Kidney epithelial cell (primary cell): ENCODE measurements around the gene SYNDIG1. TPM values are rescaled to one million over a fixed set of nuclear protein-coding genes. Genes with fewer than 3 reads are reported as not detected.
"Not testable (repeated sequence)": the region's sequence is repeated elsewhere in the genome, so short reads cannot be mapped to it uniquely, and the experiment has no call there.

Experiments used
- DNase-seq: peaks from one replicate; pipeline ENCODE4 v3.0.0-alpha.2; 2010; ENCODE audit warnings: low read depth
- H3K27me3 ChIP-seq: 2 replicates; pipeline ENCODE4 v1.6.0; 2011; ENCODE audit warnings: low read length; ENCODE audit not compliant: control insufficient read depth, insufficient read depth
- H3K36me3 ChIP-seq: 2 replicates; pipeline ENCODE4 v1.5.1; 2011; ENCODE audit warnings: low read length; ENCODE audit not compliant: control insufficient read depth, insufficient read depth
- H3K4me3 ChIP-seq: 2 replicates; pipeline ENCODE4 v1.5.1; 2011; ENCODE audit warnings: low read depth, mild to moderate bottlenecking, control low read depth, low read length
- CTCF ChIP-seq: IDR thresholded peaks from 2 replicates; pipeline ENCODE4 v1.5.1; 2011; ENCODE audit warnings: mild to moderate bottlenecking, moderate library complexity, low read length, control low read depth, inconsistent platforms; ENCODE audit not compliant: insufficient read depth, poor library complexity, severe bottlenecking
- total RNA-seq: library from RNA; depleted of rRNA; stranded (reverse); fragments of >200 nt; gene quantifications from 2 replicates; pipeline ENCODE4 v1.2.3, GENCODE V29; 2015

SYNDIG1 gene
- total RNA-seq, 1 donor from 2014 or later, result 0.67 TPM

DNA sequence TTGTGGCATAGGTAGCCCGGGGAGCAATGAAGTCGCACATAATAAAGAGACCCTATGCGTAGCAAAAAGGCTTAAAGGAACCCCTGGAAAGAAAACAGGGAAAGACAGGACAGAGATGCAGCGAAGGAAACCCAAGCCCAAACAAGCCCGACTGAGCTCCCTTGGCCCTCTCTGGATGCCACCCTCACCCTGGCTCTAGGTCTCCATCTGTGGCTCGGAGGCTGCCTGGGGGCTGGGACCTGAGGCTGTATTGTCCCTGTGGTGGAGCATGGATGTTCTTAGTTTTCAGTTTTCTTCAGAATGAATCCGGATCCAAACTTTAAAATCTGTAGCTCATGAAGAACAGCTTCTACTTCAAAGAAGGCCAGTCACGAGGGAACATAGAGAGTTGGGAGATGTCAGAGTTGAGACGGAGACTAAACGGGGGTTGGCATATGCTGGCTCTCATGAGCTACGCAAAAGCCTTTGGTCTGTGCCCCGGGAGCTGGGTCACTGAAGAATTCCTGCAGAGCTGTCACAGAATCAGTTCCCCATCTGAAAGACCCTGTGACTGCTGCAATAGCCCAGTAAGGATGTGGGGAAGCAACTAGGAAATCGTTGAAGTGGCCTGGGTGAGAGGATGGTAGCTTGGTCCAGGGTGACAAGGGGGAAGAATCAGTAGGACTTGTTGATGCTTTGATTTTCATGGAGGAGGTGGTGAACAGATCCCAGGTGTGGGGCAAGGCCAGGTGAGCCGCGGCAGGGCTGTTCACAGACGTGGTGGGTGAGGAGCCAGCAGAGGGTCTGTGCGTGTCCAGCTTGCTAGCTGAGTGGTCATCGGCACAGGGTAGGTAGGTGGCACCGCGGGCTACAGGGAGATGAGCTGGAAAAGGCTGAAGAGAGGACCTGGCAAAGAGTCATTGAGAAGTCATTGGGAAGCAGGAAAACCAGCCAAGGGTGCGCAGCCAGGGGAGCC, 35.2 kb downstream of the SYNDIG1 start:
- no peak for DNase-seq
- no peak for TF ChIP-seq CTCF
- Histone ChIP-seq H3K27me3 (no peaks in the 10 kb centered on the region), H3K36me3 (no peaks in the 10 kb centered on the region), H3K4me3 (no peak overlapping the region)

GRCh38 chr20:24506146-24506545, 36.7 kb downstream of the SYNDIG1 start:
- TF ChIP-seq CTCF, result no peak
- Histone ChIP-seq H3K36me3 (no peaks in the 10 kb centered on the region), H3K27me3 (no peaks in the 10 kb centered on the region), H3K4me3 (no peak overlapping the region)
- DNase-seq, result no peak

- no peaks in the 10 kb centered on the region for H3K27me3 ChIP-seq
- no peak for TF ChIP-seq CTCF
- no peaks in the 10 kb centered on the region for H3K36me3 ChIP-seq
- no peak for DNase-seq
- H3K4me3 ChIP-seq, result no peak overlapping the region
Measured at GRCh38 chr20:24506696-24507095, 37.3 kb downstream of the SYNDIG1 start.

GRCh38 chr20:24507182-24507853, 37.9 kb downstream of the SYNDIG1 start:
- no peak overlapping the region for H3K4me3 ChIP-seq
- H3K36me3 ChIP-seq, result no peaks in the 10 kb centered on the region
- DNase-seq, result no peak
- no peak for TF ChIP-seq CTCF
- H3K27me3 ChIP-seq, result no peaks in the 10 kb centered on the region

GRCh38 chr20:24512441-24512840, 43.0 kb downstream of the SYNDIG1 start:
- H3K36me3 ChIP-seq, H3K27me3 ChIP-seq, DNase-seq, H3K4me3 ChIP-seq: not testable (repeated sequence)

DNA sequence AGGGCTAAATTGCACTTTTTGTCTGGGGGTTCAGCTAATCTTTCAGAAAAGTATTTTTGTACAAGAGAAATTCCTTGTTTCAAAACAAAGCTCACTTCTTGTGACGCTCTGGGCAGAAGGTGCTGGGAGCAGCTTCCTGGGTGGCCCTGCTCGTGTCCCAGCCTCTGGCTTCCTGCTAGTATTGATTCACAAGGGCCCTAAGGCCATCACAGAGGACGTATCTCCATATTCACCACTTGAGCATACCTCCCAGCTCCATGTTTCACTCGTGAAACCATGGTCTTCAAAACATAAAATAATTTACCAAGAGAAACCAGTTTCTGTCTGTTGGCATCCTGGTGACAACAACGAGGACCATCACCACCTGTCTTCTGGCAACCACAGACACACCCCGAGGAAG, 49.1 kb downstream of the SYNDIG1 start:
- no peaks in the 10 kb centered on the region for H3K36me3 ChIP-seq
- H3K27me3 ChIP-seq, result peaks cover 2% of the 10 kb centered on the region
- no peak for TF ChIP-seq CTCF
- no peak overlapping the region for H3K4me3 ChIP-seq
- no peak for DNase-seq
